ENCODE data around the gene SIL1. TPM values are rescaled to one million over a fixed set of nuclear protein-coding genes. Genes with fewer than 3 reads are reported as not detected.
A peak's percentile ranks its signal among the peaks of the same experiment; 100 is the strongest.

The SIL1 gene
- total and polyA plus RNA-seq, 2 of the 4 experiments (the other 2 are of a cell fraction) = 56.1 to 66.0 TPM

GRCh38 chr5:138946241-138946623 lies 251.9 kb downstream of the SIL1 start:
- no peak overlapping the region for H3K4ac ChIP-seq (ENCODE audit: low read depth, low read length)
- no peaks in the 10 kb centered on the region; a peak in 1 of 4 replicates for H3K79me1 ChIP-seq (ENCODE audit: low read depth in 1 of 2, low read length in 2 of 2)
- no peak overlapping the region for H2BK5ac ChIP-seq (ENCODE audit: low read depth, low read length, poor library complexity, severe bottlenecking)
- in situ Hi-C loops (cut with MboI; ENCODE audit: low sequenced_read_pairs) (no loop called here), intact Hi-C loops (cut with micrococcal nuclease) (no loop called here), dilution Hi-C loops (cut with HindIII; ENCODE audit: low sequenced_read_pairs, unreplicated experiment) (no loop called here)
- H3K9ac ChIP-seq (ENCODE audit: low read depth, low read length) = no peak overlapping the region
- H3K9me1 ChIP-seq (ENCODE audit: insufficient read depth, low read length) = peaks cover 9% of the 10 kb centered on the region; the same call in 1 of the 2 replicates
- no peak overlapping the region for H2AFZ ChIP-seq (replicated peaks; ENCODE audit: low read length, poor library complexity)
- H2AK5ac ChIP-seq (ENCODE audit: low read depth, low read length) = no peak overlapping the region
- no peak overlapping the region for H3K14ac ChIP-seq (replicated peaks; ENCODE audit: low read depth, low read length)
- H3K18ac ChIP-seq (ENCODE audit: low read depth, low read length) = no peak overlapping the region
- no peaks in the 10 kb centered on the region for H3K4me1 ChIP-seq (ENCODE audit: control insufficient read depth, insufficient read depth, low read length)
- no peaks in the 10 kb centered on the region for H3K27me3 ChIP-seq (ENCODE audit: control insufficient read depth, insufficient read depth, low read length)
- no peak overlapping the region for H3K56ac ChIP-seq (ENCODE audit: extremely low read depth, insufficient read depth, low read length)
- TF ChIP-seq BHLHE40 (IDR thresholded peaks at IDR 0.05; ENCODE audit: low read depth, low read length) = no peak
- no peak for TF ChIP-seq NFE2L2 (IDR thresholded peaks at IDR 0.05; ENCODE audit: low read depth, low read length)
- TF ChIP-seq, protein P1, sequence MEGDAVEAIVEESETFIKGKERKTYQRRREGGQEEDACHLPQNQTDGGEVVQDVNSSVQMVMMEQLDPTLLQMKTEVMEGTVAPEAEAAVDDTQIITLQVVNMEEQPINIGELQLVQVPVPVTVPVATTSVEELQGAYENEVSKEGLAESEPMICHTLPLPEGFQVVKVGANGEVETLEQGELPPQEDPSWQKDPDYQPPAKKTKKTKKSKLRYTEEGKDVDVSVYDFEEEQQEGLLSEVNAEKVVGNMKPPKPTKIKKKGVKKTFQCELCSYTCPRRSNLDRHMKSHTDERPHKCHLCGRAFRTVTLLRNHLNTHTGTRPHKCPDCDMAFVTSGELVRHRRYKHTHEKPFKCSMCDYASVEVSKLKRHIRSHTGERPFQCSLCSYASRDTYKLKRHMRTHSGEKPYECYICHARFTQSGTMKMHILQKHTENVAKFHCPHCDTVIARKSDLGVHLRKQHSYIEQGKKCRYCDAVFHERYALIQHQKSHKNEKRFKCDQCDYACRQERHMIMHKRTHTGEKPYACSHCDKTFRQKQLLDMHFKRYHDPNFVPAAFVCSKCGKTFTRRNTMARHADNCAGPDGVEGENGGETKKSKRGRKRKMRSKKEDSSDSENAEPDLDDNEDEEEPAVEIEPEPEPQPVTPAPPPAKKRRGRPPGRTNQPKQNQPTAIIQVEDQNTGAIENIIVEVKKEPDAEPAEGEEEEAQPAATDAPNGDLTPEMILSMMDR (conservative IDR thresholded peaks at IDR 0.05; ENCODE audit: low read depth, low read length) = no peak
- TF ChIP-seq FOS (IDR thresholded peaks at IDR 0.05; ENCODE audit: low read depth, low read length) = no peak
- TF ChIP-seq MXI1 (IDR thresholded peaks at IDR 0.05; ENCODE audit: borderline replicate concordance, low read depth, low read length) = no peak
- no peak for TF ChIP-seq MAZ (IDR thresholded peaks at IDR 0.05; ENCODE audit: borderline replicate concordance, low read depth, low read length)
- no peak for TF ChIP-seq RAD21 (IDR thresholded peaks at IDR 0.05; ENCODE audit: low read length)
- TF ChIP-seq CHD1 (IDR thresholded peaks at IDR 0.05; ENCODE audit: low read depth, low read length) = no peak
- TF ChIP-seq CEBPB (IDR thresholded peaks at IDR 0.05; ENCODE audit: low read depth, low read length) = no peak
- TF ChIP-seq RCOR1 (IDR thresholded peaks at IDR 0.05; ENCODE audit: insufficient replicate concordance, low read length) = no peak
- TF ChIP-seq MAFK (IDR thresholded peaks at IDR 0.05; ENCODE audit: low read depth, low read length) = no peak
- no peak for TF ChIP-seq RFX5 (IDR thresholded peaks at IDR 0.05; ENCODE audit: low read depth, low read length)
- POLR2A ChIA-PET (ENCODE audit: unreplicated experiment) = no interaction called here
- no peak overlapping the region for H2BK20ac ChIP-seq (ENCODE audit: low read depth, low read length)
- CTCF ChIA-PET = no interaction called here
- H4K5ac ChIP-seq (ENCODE audit: low read depth, low read length) = no peak overlapping the region
- H3K23ac ChIP-seq (ENCODE audit: low read depth, low read length) = no peak overlapping the region
- no TSS peak for BruUV-seq (replicated peaks)
- no peak overlapping the region for H4K8ac ChIP-seq (ENCODE audit: low read depth in 2 of 2, low read length in 2 of 2)
- no peak overlapping the region for H4K91ac ChIP-seq (ENCODE audit: insufficient read depth, low read depth, low read length)
- H3K27ac ChIP-seq (ENCODE audit: insufficient read depth, low read length) = no peak overlapping the region
- no peak overlapping the region for H2BK15ac ChIP-seq (ENCODE audit: low read depth, low read length)
- H3K4me2 ChIP-seq (ENCODE audit: low read depth, low read length) = no peak overlapping the region
- 80% methylated on average over 2 of the region's 8 CpGs; no CpG with 5 or more reads in 1 of the 2 experiments for WGBS, 2 experiments (ENCODE audit: extremely low coverage in 2 of 2, insufficient read length in 1 of 2)
- DNase-seq = no peak
- H4K20me1 ChIP-seq (ENCODE audit: insufficient read depth, low read length) = no peaks in the 10 kb centered on the region; the same call in 1 of the 2 replicates
- peak overlapping the region; percentile 3 for H2AK9ac ChIP-seq (replicated peaks; ENCODE audit: low read depth, low read length, poor library complexity)
- no peaks in the 10 kb centered on the region for H3K9me3 ChIP-seq (ENCODE audit: control insufficient read depth, insufficient read depth, low read length)
- H3K4me3 ChIP-seq (ENCODE audit: insufficient read depth, low read depth, low read length) = no peak overlapping the region
- H2BK120ac ChIP-seq (ENCODE audit: low read depth, low read length) = no peak overlapping the region
- no peak for ATAC-seq (ENCODE audit: low read depth)
- H3K36me3 ChIP-seq (ENCODE audit: control insufficient read depth, insufficient read depth, low read length) = peaks cover 10% of the 10 kb centered on the region; the same call in 1 of the 2 replicates
